GM18502 (cell line): ENCODE results near the gene NPHP1.
"Not testable (repeated sequence)": the region's sequence is repeated elsewhere in the genome, so short reads cannot be mapped to it uniquely, and the experiment has no call there.

Source experiments
- ATAC-seq: cut with Tn5 transposase; IDR thresholded peaks from one replicate; pipeline ENCODE4 v1.9.1; 2021; ENCODE audit warnings: mild to moderate bottlenecking; ENCODE audit not compliant: unreplicated experiment, poor library complexity

NPHP1 gene

GRCh38 chr2:110204408-110205385 is at the start of gene NPHP1:
NPHP1 (minus strand) TSS chr2:110205013; CDS start chr2:110204968, 45 bp downstream.
- ATAC-seq: peak; percentile 92

GRCh38 chr2:110248081-110248795 is 43.4 kb upstream of the NPHP1 start:
- not testable (repeated sequence) for ATAC-seq

DNA sequence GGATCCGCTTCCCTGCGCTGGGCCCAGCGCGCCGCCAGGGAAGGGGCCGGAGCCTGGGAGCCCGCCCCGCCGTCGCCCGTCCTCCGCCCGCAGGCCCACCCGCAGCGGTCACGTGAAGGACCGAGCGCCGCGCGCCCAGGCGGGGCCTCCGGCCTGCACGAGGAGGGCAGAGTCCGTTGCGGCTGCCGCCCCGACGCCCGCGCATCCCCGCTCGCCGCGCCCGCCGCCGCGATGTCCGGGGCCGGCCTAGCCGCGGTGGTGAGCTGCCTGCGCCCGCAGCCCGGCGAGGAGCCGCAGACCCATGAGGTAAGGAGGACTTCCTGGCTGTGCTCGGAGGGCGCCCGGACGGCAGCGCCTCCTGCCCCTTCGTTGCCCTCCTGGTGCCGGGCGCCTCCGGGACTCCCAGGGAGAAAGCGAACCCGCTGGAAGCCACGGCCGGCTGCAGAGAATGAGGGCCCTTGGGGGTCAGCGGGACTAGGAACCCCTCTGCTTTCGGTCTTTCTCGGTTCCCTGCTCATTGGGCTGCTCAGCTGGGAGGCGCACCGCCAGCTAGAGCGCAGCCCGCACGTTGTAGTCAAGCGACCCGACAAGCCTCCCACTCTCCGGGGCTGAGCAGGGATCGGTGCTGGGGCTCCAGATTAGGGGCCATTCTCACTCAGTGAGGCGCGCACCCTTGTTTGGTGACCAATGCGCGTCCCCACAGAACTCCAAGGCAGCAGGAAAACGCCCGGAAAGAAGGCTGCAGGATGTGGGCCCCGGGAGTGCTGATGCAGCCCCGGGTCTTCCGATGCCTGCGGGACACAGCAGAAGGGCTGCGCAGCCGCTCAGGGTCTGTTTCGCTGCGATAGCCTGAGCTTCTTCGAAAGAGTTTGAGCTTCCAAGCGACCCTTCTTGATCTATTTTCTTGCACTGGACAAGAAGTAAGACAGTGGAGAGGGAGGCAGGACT is 40.9 kb upstream of the NPHP1 start:
- ATAC-seq: not testable (repeated sequence)

- ATAC-seq: not testable (repeated sequence)
These were observed 38.5 kb upstream of the NPHP1 start for GRCh38 chr2:110243283-110243682.

GRCh38 chr2:110234514-110234913 is 29.7 kb upstream of the NPHP1 start:
- ATAC-seq: not testable (repeated sequence)

DNA sequence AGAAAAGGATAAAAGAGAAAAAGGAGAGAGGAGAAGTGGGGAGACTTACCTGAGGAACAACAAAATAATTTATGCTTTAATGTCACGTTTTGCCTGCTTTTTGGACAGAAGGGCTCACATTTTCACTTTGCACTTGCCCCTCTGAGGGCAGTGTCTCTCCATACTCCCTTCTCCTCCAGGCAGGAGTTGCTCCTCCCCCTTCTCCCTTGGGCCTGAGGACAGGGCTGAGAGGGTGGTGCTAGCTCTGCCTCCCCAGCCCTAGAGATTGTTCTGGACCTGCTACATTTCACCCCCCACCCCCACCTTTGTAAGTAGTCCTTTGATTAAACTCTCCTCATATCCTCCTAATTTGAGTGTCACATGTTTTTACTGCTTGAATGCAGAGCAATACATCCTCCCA is 25.1 kb upstream of the NPHP1 start:
- not testable (repeated sequence) for ATAC-seq

- not testable (repeated sequence) for ATAC-seq
These were observed 17.8 kb upstream of the NPHP1 start for GRCh38 chr2:110222626-110223025.

DNA sequence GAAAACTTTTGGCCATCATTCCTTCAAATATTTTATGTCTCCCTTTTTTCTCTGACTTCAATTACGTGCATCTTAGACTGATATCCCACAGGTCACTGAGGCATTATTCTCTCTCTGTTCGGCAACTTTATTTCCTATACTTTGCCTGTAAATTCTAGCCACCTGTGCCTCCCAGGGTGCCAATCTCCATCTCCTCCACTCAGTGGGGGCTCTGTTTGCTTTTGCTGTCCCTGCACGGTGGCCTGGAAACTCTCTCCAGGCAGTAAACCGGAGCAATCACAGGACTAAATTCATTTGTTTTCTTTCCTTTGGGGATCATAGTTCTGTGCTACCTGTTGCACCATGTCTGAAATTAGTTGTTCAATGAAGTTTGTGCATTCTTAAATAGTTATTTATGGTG is 17.1 kb upstream of the NPHP1 start:
- ATAC-seq: no peak

- ATAC-seq: no peak
These were observed 15.4 kb upstream of the NPHP1 start for GRCh38 chr2:110220190-110220564.

- no peak for ATAC-seq
These were observed 14.8 kb upstream of the NPHP1 start for GRCh38 chr2:110219496-110220189.

- not testable (repeated sequence) for ATAC-seq
These were observed 14.1 kb upstream of the NPHP1 start for GRCh38 chr2:110218889-110219288.

DNA sequence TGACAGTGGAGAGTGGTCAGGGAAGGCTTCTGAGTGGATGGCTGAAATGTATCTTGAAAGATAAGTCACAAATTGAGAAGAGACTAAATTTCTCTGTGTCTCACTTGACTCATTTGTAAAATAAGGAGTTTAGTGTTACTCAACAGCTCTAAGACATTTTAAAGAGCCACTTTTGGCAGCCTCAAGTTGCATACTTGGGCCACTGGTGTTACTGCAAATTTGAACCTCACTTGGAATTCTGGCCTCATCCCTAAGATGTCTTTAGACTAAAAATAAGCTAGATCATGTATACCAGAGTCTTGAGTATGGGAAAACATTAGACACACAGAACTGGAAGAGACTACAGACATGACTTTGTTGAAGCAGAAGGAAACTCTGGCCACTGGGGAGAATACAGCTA is 12.0 kb upstream of the NPHP1 start:
- no peak for ATAC-seq

- ATAC-seq: no peak
These were observed 11.4 kb upstream of the NPHP1 start for GRCh38 chr2:110216199-110216598.

- ATAC-seq: no peak
These were observed 10.8 kb upstream of the NPHP1 start for GRCh38 chr2:110215566-110216158.

- no peak for ATAC-seq
These were observed 10.3 kb upstream of the NPHP1 start for GRCh38 chr2:110215091-110215490.

DNA sequence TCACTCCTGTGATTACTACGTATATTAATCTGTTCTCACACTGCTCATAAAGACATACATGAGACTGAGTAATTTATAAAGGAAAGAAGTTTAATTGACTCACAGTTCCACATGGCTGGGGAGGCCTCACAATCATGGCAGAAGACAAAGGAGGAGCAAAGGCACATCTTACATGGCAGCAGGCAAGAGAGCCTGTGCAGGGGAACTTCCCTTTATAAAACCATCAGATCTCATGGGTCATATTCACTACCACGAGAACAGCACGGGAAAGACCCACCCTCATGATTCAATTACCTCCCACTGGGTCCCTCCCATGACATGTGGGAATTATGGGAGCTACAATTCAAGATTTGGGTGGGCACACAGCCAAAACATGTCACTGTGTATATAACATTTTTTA is 8.7 kb upstream of the NPHP1 start:
- not testable (repeated sequence) for ATAC-seq

GRCh38 chr2:110211938-110212858 is 7.4 kb upstream of the NPHP1 start, which contains the start of gene MTLN:
MTLN (minus strand) TSS chr2:110212547; CDS start chr2:110212525, 22 bp downstream.
- peak; percentile 89 for ATAC-seq
